DMS 273 (cell line): Measurements from ENCODE around the gene CPA3.

Experiments
- DNase-seq: peaks from one replicate; lab custom pipeline; 2025; ENCODE audit not compliant: unreplicated experiment; lab: John Stamatoyannopoulos, UW

CPA3 gene

DNA sequence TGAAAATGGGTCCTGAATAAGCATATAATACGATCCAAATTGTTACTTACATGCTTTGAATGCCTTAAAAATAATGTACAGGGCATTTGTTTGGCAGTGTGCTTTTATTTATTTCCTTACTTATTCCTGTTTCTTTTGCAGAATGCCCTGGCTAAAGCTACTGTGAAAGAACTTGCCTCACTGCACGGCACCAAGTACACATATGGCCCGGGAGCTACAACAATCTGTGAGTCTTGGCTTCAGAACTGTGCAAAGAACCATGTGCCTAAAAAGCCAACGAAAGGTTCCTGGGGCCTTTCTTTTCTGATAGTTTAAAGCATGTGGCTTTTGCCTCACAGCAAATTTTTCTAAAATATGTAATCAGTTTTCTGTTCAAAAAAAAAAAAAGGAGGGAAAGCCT is 7.8 kb upstream of the CPA3 start:
- peak; percentile 39 for DNase-seq

DNA sequence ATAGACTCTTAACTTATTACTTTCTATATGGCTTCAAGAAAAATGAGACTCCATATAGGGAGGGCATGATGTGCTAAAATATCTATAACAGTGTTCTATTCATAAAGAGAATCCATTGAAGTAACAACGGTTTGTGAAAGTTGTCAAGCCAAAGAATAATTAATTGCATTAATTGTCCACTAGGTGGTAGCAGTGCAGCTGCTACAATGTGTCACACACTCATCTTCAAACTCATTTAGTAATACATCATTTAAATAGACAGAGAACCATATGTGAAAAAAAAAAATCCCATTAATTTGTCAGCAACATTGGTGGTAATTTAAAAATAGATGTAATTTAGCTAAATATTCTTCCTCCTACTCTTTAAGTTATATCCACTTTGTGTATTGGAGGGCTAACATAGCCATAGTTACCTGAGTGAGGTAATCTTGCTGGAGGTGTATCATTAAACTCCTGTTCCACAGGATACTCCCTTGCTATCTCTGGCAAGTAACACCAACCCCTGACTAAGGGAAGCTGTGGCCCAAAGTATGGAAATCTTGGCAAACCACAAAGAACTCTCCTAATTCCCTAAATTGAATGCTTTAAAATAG is 3.7 kb upstream of the CPA3 start:
- peak; percentile 80 for DNase-seq

DNA sequence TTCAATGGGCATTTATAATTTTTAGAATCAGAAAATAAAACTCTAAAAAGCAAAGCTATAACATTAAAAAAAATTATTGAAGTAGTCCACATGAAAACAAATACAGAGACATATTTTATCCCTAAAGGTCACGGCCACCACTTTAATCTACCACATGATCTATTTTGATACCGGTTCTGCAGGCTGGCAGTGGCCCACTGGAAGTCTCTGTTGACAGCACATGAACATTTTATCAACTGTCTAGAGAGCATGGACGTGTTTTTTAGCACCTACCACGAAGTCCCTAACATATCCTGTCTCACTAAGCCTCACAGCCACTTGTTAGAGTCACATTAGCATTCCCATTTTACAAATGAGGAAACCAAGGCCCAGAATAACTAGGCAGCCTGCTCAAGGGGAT is 1.8 kb upstream of the CPA3 start:
- no peak for DNase-seq

DNA sequence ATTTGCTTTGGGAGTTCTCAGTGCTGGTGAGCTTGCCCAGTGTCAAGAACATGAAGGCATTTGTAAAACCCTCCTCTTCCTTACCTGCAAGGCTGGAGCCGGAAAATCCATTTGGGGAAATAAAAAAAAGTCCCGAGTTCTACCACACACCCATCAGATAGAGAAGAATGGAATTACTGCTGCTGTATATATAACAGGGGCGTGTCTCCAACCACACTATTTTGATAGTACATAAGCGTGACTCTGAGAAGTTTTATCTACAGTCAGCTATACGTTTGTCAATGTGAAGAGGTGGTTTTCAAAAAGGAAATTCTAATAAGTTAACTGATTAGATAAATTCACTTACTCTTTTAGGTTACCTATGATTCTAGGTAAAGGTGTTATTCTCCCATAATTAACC is 1.3 kb upstream of the CPA3 start:
- no peak for DNase-seq

DNA sequence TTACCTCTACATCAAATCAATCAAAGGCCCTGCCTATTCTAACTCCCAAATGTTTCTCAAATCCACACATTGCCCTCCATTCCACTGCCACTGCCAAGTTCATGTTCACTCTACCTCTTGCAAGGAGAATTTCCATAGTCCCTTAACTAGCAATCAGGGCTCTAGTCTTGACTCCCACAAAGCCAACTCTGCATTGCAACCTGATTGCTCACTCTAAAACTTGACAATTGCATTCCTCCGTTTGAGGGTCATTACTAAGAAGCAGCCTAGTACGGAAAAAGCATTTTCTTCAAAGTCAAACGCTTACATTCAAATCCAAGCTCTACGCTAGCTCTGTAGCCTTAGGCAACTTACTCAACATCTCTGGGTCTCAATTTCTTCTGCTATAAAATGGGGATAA is 1.2 kb downstream of the CPA3 start:
- DNase-seq = no peak

DNA sequence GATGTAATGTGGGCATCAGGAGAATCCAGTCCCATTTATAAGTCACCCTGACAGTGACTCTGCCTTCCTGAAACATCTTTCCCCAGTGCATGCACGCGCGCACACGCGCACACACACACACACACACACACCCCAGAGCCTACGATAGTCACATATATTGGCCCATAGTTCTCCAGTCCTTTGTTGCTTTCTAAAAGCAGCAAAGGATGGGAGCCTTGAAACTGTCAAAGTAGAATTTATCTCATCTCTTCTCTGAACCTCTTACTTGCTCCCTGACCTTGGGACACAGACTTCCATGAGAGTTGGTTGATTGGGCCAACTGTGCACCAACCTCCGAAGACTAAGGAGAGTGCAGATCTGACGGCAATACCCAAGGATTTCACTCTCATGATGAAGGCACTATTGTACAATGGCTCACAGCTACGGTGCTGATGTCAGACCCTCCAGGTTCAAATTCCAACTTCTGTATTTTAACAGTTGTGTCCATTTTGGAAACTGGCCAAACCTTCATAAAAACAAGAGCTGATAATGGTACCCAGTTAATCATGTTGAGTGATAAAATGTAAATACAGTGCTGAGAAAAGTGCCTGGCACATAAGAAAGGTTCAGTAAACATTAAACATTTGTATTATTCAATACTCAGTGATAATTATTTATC is 8.3 kb downstream of the CPA3 start:
- peak; percentile 91 for DNase-seq

DNA sequence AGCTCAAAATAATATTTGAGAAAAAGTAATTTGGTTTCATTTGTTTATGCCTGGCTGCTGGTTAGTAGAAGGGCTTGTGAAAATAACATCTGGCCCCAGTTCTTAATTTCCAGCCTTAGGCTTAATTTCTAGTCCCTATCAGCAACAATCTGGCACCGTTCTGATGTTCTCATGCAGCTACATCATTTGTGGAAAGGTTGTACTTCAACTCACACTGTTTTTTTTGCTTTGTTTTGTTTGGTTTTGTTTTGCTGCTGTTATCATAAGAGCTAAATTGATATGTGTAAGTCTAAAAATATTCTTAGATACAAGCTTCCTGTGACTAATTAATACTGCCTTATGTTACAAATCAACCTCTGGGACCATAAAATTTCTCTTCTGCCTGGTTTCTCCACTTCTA is 8.9 kb downstream of the CPA3 start:
- DNase-seq = peak; percentile 94

DNA sequence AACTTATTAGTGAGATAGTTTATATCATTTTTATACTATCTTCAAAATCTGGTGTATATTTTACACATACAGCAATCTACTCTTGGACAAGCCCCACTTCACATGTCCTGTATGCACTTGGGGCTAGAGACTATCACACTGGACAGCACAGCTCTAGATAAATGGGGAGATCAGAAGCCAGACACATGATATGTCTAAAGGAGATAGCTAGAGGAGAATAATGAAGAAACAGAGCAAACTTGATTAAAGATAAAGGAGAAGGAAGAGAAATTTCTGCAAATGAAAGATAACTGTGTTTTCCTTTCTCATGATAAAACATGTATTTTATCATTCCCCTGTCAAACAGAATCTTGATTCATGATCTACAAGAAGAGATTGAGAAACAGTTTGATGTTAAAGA is 13.0 kb downstream of the CPA3 start:
- no peak for DNase-seq

DNA sequence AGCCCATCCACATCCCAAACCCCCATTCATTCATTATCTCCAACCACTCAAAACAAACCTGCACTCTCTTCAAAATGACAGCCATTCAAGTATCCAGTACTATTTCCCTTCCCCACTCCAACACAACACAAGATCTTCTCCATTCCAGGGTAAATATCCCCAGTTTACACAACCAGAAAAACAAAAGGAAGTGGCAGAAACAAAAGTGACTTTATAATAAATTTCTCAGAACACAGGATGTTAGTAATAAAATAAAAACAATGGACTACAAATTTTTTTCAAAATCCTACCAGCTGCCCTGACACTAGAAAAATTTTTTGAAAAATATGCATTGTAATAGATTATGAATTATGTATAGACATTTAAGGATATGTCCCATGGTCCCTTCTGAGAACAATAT is 14.2 kb downstream of the CPA3 start:
- DNase-seq = no peak

DNA sequence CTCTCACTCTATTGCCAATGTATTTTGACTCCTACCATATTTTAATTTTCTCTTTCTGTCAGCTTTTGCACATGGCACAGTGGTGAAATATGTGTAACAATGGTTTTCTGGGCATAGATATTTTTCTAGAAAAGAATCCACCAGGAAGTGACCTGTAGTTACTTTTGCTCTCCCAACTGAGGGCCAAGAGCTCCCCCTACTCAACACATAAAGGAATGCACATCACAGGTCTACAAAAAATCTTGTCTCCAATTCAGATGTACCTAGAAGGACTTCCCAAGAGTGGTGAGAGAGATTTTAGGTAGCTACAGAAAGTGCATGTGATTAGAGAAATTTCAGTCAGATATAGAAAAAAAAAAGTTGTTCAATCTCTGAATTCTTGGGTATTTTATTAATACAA is 15.6 kb downstream of the CPA3 start:
- peak; percentile 77 for DNase-seq

DNA sequence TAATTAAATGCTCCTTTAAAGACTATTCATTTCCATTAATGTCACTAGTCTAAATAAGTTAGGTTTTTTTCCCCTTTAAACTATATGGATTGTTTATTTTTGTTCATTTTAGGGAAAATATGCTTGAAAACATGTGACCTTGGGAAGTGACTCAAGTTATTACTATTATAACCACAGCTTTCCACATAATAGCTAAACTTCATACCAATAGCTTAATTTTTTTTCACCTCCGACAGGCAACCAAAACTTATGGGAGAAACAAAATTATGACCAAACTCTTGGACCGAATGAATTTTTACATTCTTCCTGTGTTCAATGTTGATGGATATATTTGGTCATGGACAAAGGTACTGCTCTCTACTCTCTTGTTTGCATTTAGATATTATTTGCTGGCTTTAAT is 16.2 kb downstream of the CPA3 start:
- DNase-seq = no peak

DNA sequence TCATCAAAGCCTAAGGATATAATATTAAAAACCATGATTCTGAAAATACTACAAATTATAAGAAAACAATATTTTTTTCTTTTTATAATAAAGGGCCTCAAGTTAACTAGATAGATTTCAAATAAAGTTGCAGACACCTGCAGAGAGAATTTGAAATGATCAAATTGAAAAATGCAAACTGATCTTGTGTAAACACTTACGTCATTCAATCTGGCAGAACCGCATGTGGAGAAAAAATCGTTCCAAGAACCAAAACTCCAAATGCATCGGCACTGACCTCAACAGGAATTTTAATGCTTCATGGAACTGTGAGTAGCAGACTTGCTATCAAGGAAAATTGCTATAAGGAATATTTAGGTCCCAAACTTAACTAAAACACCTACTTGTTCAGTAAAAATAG is 17.2 kb downstream of the CPA3 start:
- DNase-seq = peak; percentile 83

DNA sequence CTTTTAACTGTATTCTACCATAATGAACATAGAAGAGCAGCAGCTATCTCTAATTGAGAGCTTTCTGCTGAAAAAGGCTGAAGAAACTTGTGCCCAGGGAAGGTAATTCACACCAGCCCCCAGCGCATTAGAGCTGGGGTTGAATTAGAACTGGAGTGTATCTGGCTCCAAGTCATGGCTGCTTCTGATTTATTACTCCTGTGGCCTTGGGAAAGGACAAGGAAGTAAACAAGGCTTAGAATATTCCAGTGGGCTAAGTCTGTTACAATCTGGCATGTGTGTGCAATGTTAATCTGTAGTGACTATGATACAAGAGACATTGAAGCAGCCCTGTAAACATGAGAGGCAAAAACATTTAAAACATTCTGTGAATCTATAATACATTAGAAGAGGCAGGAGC is 18.1 kb downstream of the CPA3 start:
- DNase-seq = peak; percentile 19

DNA sequence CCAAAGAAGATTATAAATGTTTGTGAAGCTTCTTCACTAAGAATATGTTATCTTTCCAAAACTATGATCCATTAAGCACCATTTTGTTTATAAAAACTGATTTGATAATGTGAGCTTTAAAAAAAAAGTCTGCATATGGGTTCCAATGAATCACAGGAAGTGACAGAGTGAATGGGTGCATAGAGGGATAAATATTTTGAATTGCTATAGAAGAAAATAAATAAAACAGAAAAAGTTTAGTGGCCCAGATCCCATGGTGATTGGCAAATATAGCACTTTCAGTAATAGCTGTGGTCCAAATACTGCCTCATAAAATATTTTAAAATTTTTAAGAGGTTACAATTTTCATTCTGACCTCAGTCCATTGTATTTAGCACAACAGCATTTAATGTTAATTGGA is 19.2 kb downstream of the CPA3 start:
- DNase-seq = no peak

DNA sequence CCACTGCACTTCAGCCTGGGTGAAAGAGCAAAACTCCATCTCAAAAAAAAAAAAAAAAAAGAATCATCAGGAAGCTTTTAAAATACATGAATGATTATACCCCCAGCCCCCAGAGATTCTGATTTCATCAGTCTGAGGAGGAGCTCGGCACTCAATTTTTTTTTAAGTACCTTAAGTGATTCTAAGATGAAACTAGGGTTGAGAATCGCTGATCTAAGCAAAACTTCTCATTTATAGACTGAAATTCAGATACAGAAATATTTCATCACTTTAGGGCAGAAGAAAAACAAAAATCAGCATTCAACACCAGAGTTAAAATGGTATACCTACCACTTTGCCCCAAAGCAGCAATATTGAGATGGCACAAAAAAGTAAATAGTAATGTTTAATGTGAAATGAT is 24.7 kb downstream of the CPA3 start:
- DNase-seq = no peak

DNA sequence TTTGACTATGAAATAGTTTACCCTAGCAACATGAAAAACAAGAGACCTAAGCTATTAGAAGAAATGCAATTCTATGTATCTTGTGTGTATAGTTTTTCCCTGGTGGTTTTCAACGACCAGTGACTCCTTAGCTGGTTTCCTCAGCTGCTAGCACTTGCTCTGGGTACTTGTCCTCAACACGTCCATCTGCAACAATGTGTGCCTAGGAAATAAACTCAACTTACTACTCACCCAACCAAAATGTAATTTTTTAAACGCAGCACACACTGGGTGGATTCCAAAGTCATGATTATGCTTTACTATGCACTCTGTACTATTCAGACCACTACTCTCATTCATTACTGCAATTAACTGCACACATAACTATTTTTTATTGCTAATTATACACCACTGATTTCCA is 31.0 kb downstream of the CPA3 start:
- DNase-seq = no peak

DNA sequence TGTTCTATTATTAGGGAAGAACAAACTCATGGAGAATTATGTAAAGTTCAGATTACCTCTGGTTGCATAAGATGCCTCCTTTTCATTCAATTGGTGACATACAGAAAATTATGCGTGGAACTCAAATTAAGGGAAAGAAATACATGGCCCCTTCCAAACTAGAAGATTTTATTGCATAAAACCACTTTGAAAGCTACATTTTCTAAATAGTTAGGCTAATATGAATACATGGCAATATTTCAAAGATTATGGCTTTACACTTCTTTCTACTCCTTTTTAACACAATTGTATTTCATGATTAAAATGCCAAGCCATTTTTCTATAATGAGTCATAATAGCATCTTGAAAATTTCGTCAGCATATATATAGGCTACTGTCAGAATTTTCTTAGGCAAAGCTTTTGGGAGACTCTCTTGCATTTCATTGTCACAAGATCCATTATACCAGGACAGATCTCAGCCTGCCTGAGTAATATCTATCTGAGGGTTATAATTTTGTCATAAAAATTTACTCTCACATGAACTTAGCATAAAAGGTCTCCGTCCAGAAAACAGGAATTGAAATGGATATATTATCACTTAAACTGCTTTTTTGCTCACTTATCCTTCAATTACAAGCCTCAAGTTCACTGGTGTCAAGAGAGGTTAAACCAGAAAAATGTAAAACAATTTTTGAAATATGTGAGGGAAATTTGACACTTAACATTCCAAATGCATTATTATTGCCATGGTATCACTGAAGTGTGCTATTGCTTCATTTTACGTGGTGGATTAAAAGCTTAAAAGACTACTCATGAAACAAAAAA is 37.1 kb downstream of the CPA3 start:
- no peak for DNase-seq

DNA sequence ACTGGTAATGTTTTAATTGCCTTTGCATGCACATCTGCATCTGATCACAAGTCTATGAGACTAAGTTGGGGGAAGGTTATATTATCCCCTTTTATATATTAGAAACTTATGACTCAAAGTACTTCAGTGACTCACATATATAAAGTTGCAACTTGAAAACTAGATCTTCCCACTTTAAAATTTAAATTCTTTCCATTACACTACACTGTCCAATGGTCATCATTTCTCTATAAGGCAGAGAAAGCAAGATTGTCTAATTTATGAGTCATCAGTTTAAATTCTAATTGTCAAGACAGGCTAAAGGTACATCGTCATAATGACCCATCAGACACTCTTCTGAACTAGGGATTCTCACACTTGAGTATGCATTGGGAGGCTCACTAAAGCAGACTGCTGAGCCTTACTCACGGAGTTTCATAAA is 37.9 kb downstream of the CPA3 start:
- no peak for DNase-seq

DNA sequence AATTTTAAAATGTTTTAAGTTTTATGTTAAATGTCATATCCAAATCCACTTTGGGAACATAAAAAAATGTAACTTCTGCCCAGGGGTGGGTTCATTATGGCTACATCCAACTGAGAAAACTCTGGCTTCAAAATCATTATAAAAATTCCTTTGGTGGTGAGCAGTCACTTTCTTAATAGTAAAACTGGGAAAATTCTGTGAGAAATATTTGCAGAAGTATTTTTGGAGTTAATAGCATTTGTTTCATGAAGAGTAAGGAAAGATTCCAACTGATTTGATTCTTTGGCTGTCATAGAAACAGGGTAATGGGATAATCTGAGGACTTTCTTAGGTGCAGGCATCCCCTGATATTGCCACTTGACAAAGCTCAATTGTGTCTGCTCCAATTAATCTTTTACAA is 38.8 kb downstream of the CPA3 start:
- no peak for DNase-seq

DNA sequence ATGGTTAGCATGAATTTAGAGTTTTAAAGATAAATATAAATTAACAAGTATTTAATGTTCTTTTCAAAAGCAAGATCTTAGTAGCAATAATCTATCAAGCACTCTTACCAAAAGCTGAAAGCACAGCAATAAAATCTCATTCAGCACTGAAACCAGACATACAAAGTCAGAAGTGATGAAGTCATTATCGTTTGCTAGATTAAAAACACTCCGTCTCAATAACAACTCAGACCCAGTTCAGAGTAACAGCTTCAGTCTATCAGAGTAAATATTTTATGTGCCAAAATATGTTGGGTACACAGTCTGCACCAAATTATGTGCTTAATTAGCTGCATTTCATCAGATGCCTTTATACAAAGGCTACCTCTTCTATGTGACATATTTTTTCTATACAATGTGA is 41.6 kb downstream of the CPA3 start:
- DNase-seq = no peak

DNA sequence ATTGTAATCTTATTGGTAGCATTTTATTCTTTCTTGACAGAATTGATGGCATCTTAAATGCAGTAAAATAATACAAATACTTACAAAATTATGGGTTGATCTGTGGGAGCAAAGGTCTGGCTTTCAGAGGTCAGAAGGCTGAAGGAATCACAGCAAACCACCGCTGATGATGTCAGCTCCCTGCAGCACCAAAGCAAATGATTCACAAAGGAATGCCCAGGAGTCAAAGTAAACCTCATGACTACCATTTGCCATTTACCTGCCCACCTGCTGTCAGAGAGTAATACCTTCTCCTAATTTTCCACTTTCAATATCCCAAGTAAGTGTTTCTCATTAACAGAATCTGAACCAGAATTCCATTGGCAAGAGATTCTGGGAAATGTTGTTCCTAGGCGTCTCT is 46.1 kb downstream of the CPA3 start:
- no peak for DNase-seq

DNA sequence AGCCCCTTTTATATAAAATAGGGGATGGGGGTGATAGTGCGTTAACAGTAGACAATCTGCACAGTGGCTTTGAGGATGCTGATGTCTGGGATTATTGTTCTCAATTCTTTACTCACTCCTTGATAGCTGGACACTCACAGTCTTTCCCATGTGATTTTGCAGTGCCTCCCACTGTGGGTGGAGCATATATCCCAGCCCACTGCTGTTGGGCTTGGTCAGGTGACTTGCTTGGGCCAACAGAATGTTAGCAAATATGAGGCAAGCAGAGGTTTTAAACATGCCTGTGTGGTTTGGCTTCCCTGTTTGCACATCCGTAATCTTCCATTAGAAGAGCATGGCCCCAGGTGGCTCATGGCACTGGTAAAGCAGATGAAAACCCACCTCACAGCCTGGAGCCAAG is 46.5 kb downstream of the CPA3 start:
- DNase-seq = no peak
